GM18499 (cell line): ENCODE data around the gene WDR64.
A peak's percentile ranks its signal among the peaks of the same experiment; 100 is the strongest.
"Not testable (repeated sequence)": the region's sequence is repeated elsewhere in the genome, so short reads cannot be mapped to it uniquely, and the experiment has no call there.

Experiments
- ATAC-seq: cut with Tn5 transposase; IDR thresholded peaks from one replicate; pipeline ENCODE4 v1.9.1; 2021; ENCODE audit warnings: moderate number of reproducible peaks; ENCODE audit not compliant: insufficient read depth, unreplicated experiment

The WDR64 gene

GRCh38 chr1:241775021-241775420 is 122.9 kb downstream of the WDR64 start:
- no peak for ATAC-seq

GRCh38 chr1:241776911-241777310 is 124.8 kb downstream of the WDR64 start:
- ATAC-seq = no peak

GRCh38 chr1:241778117-241778516 is 126.0 kb downstream of the WDR64 start:
- no peak for ATAC-seq

- ATAC-seq = no peak
Observed at GRCh38 chr1:241779897-241780296, 127.8 kb downstream of the WDR64 start.

GRCh38 chr1:241782396-241782795 is 130.3 kb downstream of the WDR64 start:
- ATAC-seq = no peak

GRCh38 chr1:241787691-241788090 is 135.6 kb downstream of the WDR64 start:
- no peak for ATAC-seq

GRCh38 chr1:241789061-241789460 is 137.0 kb downstream of the WDR64 start:
- ATAC-seq = no peak

- ATAC-seq = no peak
Observed at GRCh38 chr1:241799416-241799815, 147.3 kb downstream of the WDR64 start.

GRCh38 chr1:241800640-241801039 is 148.6 kb downstream of the WDR64 start:
- no peak for ATAC-seq

GRCh38 chr1:241802863-241803262 is 150.8 kb downstream of the WDR64 start:
- ATAC-seq = no peak

- not testable (repeated sequence) for ATAC-seq
Observed at GRCh38 chr1:241804706-241805105, 152.6 kb downstream of the WDR64 start.

- ATAC-seq = no peak
Observed at GRCh38 chr1:241808265-241808664, 156.2 kb downstream of the WDR64 start.

GRCh38 chr1:241810769-241811405 is 158.8 kb downstream of the WDR64 start:
- ATAC-seq = peak; percentile 59

GRCh38 chr1:241813768-241814320 is 161.8 kb downstream of the WDR64 start:
- no peak for ATAC-seq

GRCh38 chr1:241816008-241816407 is 163.9 kb downstream of the WDR64 start:
- ATAC-seq = no peak

GRCh38 chr1:241817331-241817792 is 165.3 kb downstream of the WDR64 start:
- no peak for ATAC-seq

GRCh38 chr1:241817956-241818612 is 166.0 kb downstream of the WDR64 start:
- ATAC-seq = no peak

- no peak for ATAC-seq
Observed at GRCh38 chr1:241819340-241819866, 167.3 kb downstream of the WDR64 start.

GRCh38 chr1:241821363-241821762 is 169.3 kb downstream of the WDR64 start:
- no peak for ATAC-seq

- ATAC-seq = no peak
Observed at GRCh38 chr1:241822846-241823245, 170.8 kb downstream of the WDR64 start.

- no peak for ATAC-seq
Observed at GRCh38 chr1:241823925-241824324, 171.8 kb downstream of the WDR64 start.
